GM12878 (cell line): Measurements from ENCODE around the gene ANKRD55. TPM values are rescaled to one million over a fixed set of nuclear protein-coding genes. Genes with fewer than 3 reads are reported as not detected.

Source experiments
- ATAC-seq: fragments of 200-7000 bp; cut with Tn5 transposase; 3 replicates; pipeline ENCODE4 v1.9.1; 2020; ENCODE audit warnings: mild to moderate bottlenecking, moderate library complexity
- BruUV-seq: library from RNA; stranded (reverse); fragments of 400-500 nt; replicated peaks from 2 replicates; lab custom pipeline; 2021; lab: Mats Ljungman, UMichigan
- CTCF ChIA-PET: fragments of 300-600 bp; sonication (Branson Sonifier 250); formaldehyde crosslinking; extraction: SDS; loops from one replicate; lab custom pipeline; 2021; ENCODE audit warnings: inconsistent platforms; lab: Yijun Ruan, JAX
- POLR2A ChIA-PET: fragments of 350-600 bp; formaldehyde crosslinking; extraction: SDS; loops from one replicate; lab custom pipeline; 2021; ENCODE audit warnings: inconsistent platforms; lab: Charles Lee
- RAD21 ChIA-PET: fragments of 300-600 bp; sonication (Branson Sonifier 250); formaldehyde crosslinking; loops from one replicate; lab custom pipeline; 2023; ENCODE audit warnings: antibody characterized with exemption; ENCODE audit not compliant: unreplicated experiment; lab: Charles Lee
- SMC1A ChIA-PET: fragments of 300-600 bp; sonication (Branson Sonifier 250); formaldehyde crosslinking; loops from one replicate; lab custom pipeline; 2023; ENCODE audit not compliant: unreplicated experiment, uncharacterized antibody; lab: Charles Lee
- DNase-seq: peaks from one replicate; pipeline ENCODE4 v3.0.0-alpha.2; 2011; ENCODE audit warnings: low read depth, low spot score
- FAIRE-seq: peaks from 3 replicates; lab custom pipeline; 2011; peaks lifted over from hg19 to GRCh38; lab: Jason Lieb, UNC
- H2AFZ ChIP-seq: 2 replicates; pipeline ENCODE4 v1.6.0; 2011; ENCODE audit warnings: low read depth, low read length, control low read depth; ENCODE audit not compliant: control insufficient read depth
- H3K27ac ChIP-seq: 2 replicates; pipeline ENCODE4 v1.5.1; 2011; ENCODE audit warnings: control low read depth; ENCODE audit not compliant: control insufficient read depth, insufficient read depth
- H3K27me3 ChIP-seq, 2 experiments: replicated peaks in 1 of 2; 2 replicates each; pipeline versions ENCODE4 v1.6.0 to v1.6.1; 2011; ENCODE audit warnings: low read length in 1 of 2; ENCODE audit not compliant: control insufficient read depth in 2 of 2, insufficient read depth in 2 of 2
- H3K36me3 ChIP-seq, 2 experiments: 2 replicates each; pipeline ENCODE4 v1.5.1; 2011; ENCODE audit warnings: low read length in 1 of 2; ENCODE audit not compliant: control insufficient read depth in 2 of 2, insufficient read depth in 2 of 2
- H3K4me1 ChIP-seq: 2 replicates; pipeline ENCODE4 v1.6.1; 2011; ENCODE audit warnings: mild to moderate bottlenecking, low read length, moderate library complexity, mixed read lengths; ENCODE audit not compliant: control insufficient read depth, insufficient read depth
- H3K4me2 ChIP-seq: 2 replicates; pipeline ENCODE4 v1.6.0; 2011; ENCODE audit warnings: control low read depth; ENCODE audit not compliant: control insufficient read depth, insufficient read depth
- H3K4me3 ChIP-seq: fragments of 200-600 bp; sonication (generic); 2 replicates; pipeline ENCODE4 v1.5.1; 2016
- H3K79me2 ChIP-seq: 2 replicates; pipeline ENCODE4 v1.6.0; 2011; ENCODE audit warnings: low read length; ENCODE audit not compliant: control insufficient read depth, insufficient read depth
- H3K9ac ChIP-seq: 2 replicates; pipeline ENCODE4 v1.8.0; 2011; ENCODE audit warnings: low read length, control low read depth, mixed read lengths; ENCODE audit not compliant: control insufficient read depth, insufficient read depth
- H3K9me3 ChIP-seq: replicated peaks from 3 replicates; pipeline ENCODE4 v1.5.1; 2011; ENCODE audit warnings: mild to moderate bottlenecking, low read length; ENCODE audit not compliant: control insufficient read depth, insufficient read depth
- H4K20me1 ChIP-seq: 2 replicates; pipeline ENCODE4 v1.6.0; 2011; ENCODE audit not compliant: control insufficient read depth, insufficient read depth
- CBX3 ChIP-seq: fragments of 200-600 bp; sonication (generic); IDR thresholded peaks from 2 replicates; pipeline ENCODE4 v1.6.1; 2016; ENCODE audit warnings: low read depth, borderline replicate concordance
- SIN3A ChIP-seq: IDR thresholded peaks from 2 replicates; pipeline ENCODE4 v1.6.1; 2012; ENCODE audit warnings: low read depth, low read length, improper control_type of control experiment
- SPI1 ChIP-seq: IDR thresholded peaks from 2 replicates; pipeline ENCODE4 v1.6.1; 2011; ENCODE audit warnings: low read depth, mild to moderate bottlenecking, low read length, moderate library complexity, borderline replicate concordance; ENCODE audit not compliant: insufficient read depth
- SREBF1 ChIP-seq: IDR thresholded peaks from 2 replicates; pipeline ENCODE4 v1.6.1; 2012; ENCODE audit warnings: mild to moderate bottlenecking, low read length
- TCF12 ChIP-seq: IDR thresholded peaks from 2 replicates; pipeline ENCODE4 v1.6.1; 2011; ENCODE audit warnings: low read depth, mild to moderate bottlenecking, low read length
- WGBS: methylation state at CpG from one replicate; pipeline ENCODE4 v1.1.6; 2016; ENCODE audit warnings: low lambda C conversion rate; ENCODE audit not compliant: insufficient replicate concordance, insufficient coverage; ENCODE audit errors: missing lambda C conversion rate; 5-methylcytosine and 5-hydroxymethylcytosine counted together
- in situ Hi-C: fragments of 300-500 bp; cut with MboI; formaldehyde crosslinking; loops from 9 replicates; pipeline ENCODE4 v1.14.3; 2018; ENCODE audit warnings: mixed read lengths
- intact Hi-C: fragments of 100-400 bp; cut with micrococcal nuclease; formaldehyde crosslinking; loops from one replicate; pipeline ENCODE4 v1.14.2; 2022; ENCODE audit not compliant: unreplicated experiment
- polyA plus RNA-seq, 11 experiments: library from polyadenylated mRNA; depleted of rRNA in 4 of 11; unstranded in 6 of 11; stranded (reverse) in 5 of 11; fragments of >200 nt; fragmentation: Nextera tagmentation in 4 of 11; fragmentation: Illumina TruSeq in 1 of 11; extraction: Ambion mirVana in 4 of 11; extraction: Trizol in 1 of 11; gene quantifications; 1 replicate in 1 of 11; 2 replicates in 10 of 11; pipeline versions ENCODE4 v1.2.1 to v1.2.3, GENCODE V29; 2011 to 2016; ENCODE audit warnings: inconsistent platforms in 2 of 11, missing spikeins in 2 of 11, low read depth in 1 of 11
- total RNA-seq, 4 experiments: library from RNA; depleted of rRNA in 3 of 4; stranded (reverse); fragments of >200 nt in 3 of 4; fragmentation: Illumina TruSeq in 1 of 4; extraction: Trizol in 1 of 4; gene quantifications; 2 replicates each; pipeline versions ENCODE4 v1.2.1 to v1.2.3, GENCODE V29; 2013 to 2021
- TF ChIP-seq, protein P1 (sequence below): fragments of 450-650 bp; formaldehyde crosslinking; IDR thresholded peaks from 2 replicates; pipeline ENCODE4 v1.5.0; 2022; ENCODE audit warnings: mild to moderate bottlenecking, missing genetic modification characterization

Gene ANKRD55
- total and polyA plus RNA-seq, 10 of the 15 experiments (the other 5 are each of a cell fraction or from before 2014, with no cell fraction given) = 0.04 TPM; not detected in 9

DNA sequence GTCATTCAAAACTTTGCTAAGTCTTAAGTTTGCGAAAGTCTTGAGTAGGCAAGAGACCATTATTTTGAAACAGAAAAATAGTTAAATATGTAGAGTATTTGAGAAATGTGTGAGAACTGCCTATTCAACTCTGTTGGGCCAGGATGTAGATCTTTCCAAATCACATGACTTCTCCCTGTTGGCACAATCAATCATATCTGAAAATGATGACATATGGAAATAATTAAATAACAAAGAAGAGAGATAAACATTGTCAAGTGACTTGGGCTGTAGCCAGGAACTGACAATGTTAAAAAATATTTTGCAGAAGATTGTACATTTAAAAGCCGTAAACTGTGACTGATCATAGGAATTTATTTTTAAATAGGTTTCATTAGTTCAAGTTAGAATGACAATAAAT is 133.8 kb downstream of the ANKRD55 start:
- POLR2A ChIA-PET = no interaction called here
- 98% methylated on average over 2 of the region's 2 CpGs for WGBS

DNA sequence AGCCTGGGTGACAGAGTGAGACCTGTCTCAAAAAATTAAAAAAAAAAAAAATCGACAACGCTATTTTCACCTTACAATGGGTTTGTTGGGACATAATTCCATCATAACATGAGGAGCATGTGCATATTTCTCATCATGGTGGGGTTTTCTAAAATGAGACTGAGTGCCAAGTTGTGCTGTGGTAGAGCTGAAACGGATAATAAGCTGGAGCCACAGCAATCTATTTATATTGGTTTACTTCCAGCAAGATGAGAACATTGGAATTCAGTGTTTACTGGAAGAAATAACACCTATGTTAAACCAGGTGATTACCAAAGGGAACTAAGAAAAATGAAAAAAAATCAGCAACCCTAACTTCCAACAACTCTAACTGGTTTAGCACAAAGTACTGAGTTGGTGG is 136.1 kb downstream of the ANKRD55 start:
- no TSS peak for BruUV-seq
- Histone ChIP-seq H3K79me2 (no peaks in the 10 kb centered on the region), H4K20me1 (no peaks in the 10 kb centered on the region), H3K4me2 (no peak overlapping the region), H3K9ac (no peak overlapping the region), H3K4me1 (peaks cover 21% of the 10 kb centered on the region), H3K27ac (no peak overlapping the region), H3K36me3 (no peaks in the 10 kb centered on the region), H3K9me3 (no peaks in the 10 kb centered on the region; the same call in 2 of the 3 replicates), H3K27me3 (no peaks in the 10 kb centered on the region; a peak in 1 of 4 replicates), H2AFZ (no peak overlapping the region), H3K4me3 (no peak overlapping the region)
- DNase-seq = no peak
- RAD21 ChIA-PET = interaction anchor here (0.6 to 4.6 kb wide), 8 partner anchors 9 to 114 kb away, joined by 4 to 92 read pairs (median 17); no protein-coding TSS in a partner anchor
- intact Hi-C loops (no loop called here), in situ Hi-C loops (no loop called here)
- CTCF ChIA-PET = interaction anchor here (0.8 kb wide), 1 partner anchor 46 kb away, joined by 3 read pairs; no protein-coding TSS in a partner anchor
- no peak for FAIRE-seq
- 80% methylated on average over 3 of the region's 3 CpGs for WGBS
- POLR2A ChIA-PET = interaction anchor here (0.6 to 5.1 kb wide), 4 partner anchors 9 to 73 kb away, joined by 3 to 38 read pairs (median 6); no protein-coding TSS in a partner anchor
- SMC1A ChIA-PET = interaction anchor here (0.9 to 10.6 kb wide), 6 partner anchors 9 to 103 kb away, joined by 3 to 206 read pairs (median 5); no protein-coding TSS in a partner anchor
- no peak for ATAC-seq
- TF ChIP-seq, protein P1, sequence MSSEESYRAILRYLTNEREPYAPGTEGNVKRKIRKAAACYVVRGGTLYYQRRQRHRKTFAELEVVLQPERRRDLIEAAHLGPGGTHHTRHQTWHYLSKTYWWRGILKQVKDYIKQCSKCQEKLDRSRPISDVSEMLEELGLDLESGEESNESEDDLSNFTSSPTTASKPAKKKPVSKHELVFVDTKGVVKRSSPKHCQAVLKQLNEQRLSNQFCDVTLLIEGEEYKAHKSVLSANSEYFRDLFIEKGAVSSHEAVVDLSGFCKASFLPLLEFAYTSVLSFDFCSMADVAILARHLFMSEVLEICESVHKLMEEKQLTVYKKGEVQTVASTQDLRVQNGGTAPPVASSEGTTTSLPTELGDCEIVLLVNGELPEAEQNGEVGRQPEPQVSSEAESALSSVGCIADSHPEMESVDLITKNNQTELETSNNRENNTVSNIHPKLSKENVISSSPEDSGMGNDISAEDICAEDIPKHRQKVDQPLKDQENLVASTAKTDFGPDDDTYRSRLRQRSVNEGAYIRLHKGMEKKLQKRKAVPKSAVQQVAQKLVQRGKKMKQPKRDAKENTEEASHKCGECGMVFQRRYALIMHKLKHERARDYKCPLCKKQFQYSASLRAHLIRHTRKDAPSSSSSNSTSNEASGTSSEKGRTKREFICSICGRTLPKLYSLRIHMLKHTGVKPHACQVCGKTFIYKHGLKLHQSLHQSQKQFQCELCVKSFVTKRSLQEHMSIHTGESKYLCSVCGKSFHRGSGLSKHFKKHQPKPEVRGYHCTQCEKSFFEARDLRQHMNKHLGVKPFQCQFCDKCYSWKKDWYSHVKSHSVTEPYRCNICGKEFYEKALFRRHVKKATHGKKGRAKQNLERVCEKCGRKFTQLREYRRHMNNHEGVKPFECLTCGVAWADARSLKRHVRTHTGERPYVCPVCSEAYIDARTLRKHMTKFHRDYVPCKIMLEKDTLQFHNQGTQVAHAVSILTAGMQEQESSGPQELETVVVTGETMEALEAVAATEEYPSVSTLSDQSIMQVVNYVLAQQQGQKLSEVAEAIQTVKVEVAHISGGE (CRISPR knock-in tag) = no peak
- TF ChIP-seq SREBF1 (no peak), TCF12 (no peak), SIN3A (no peak), CBX3 (no peak), SPI1 (no peak)

More for the DNA sequence above, 133.8 kb downstream of the ANKRD55 start:
- Histone ChIP-seq H3K27me3 (no peaks in the 10 kb centered on the region; a peak in 1 of 4 replicates), H3K9me3 (no peaks in the 10 kb centered on the region; the same call in 2 of the 3 replicates), H3K4me3 (no peak overlapping the region), H3K4me1 (peaks cover 19% of the 10 kb centered on the region), H3K79me2 (no peaks in the 10 kb centered on the region), H4K20me1 (no peaks in the 10 kb centered on the region), H3K4me2 (no peak overlapping the region), H3K36me3 (no peaks in the 10 kb centered on the region), H2AFZ (no peak overlapping the region), H3K27ac (no peak overlapping the region), H3K9ac (no peak overlapping the region)
- ChIA-PET SMC1A (interaction anchor here (0.7 to 2.0 kb wide), 3 partner anchors 34 to 101 kb away, joined by 3 to 11 read pairs (median 8); no protein-coding TSS in a partner anchor), RAD21 (interaction anchor here (1.2 to 1.7 kb wide), 2 partner anchors 45 to 101 kb away, joined by 3 to 7 read pairs; no protein-coding TSS in a partner anchor), CTCF (no interaction called here)
- intact Hi-C loops (no loop called here), in situ Hi-C loops (no loop called here)
- FAIRE-seq (no peak), DNase-seq (no peak), ATAC-seq (no peak)
- BruUV-seq = no TSS peak
- no peak for TF ChIP-seq CBX3
